Thyroid gland (tissue), 4 donors: ENCODE results near the gene NAALADL2. TPM values are rescaled to one million over a fixed set of nuclear protein-coding genes. Genes with fewer than 3 reads are reported as not detected.

Experiments
- DNase-seq, 2 donors: peaks; one replicate each; pipeline ENCODE4 v3.0.0-alpha.2; 2019
- H3K27ac ChIP-seq, 3 donors: fragments of 200-600 bp; sonication (generic); 1 replicate in 2 of 3; 2 replicates in 1 of 3; pipeline ENCODE4 v1.5.1; 2016 to 2019; ENCODE audit warnings: mild to moderate bottlenecking in 1 of 3, moderate library complexity in 1 of 3
- H3K27me3 ChIP-seq: fragments of 200-600 bp; sonication (generic); one replicate; pipeline ENCODE4 v1.5.1; 2019
- H3K36me3 ChIP-seq, 2 donors: fragments of 200-600 bp; sonication (generic); one replicate each; pipeline ENCODE4 v1.5.1; 2016 to 2019
- H3K4me1 ChIP-seq, 2 donors: fragments of 200-600 bp; sonication (generic); one replicate each; pipeline ENCODE4 v1.5.1; 2017 to 2019
- H3K4me3 ChIP-seq, 3 donors: fragments of 200-600 bp; sonication (generic); replicated peaks in 1 of 3; 1 replicate in 2 of 3; 2 replicates in 1 of 3; pipeline ENCODE4 v1.5.1; 2016; ENCODE audit warnings: mild to moderate bottlenecking in 1 of 3
- H3K9me3 ChIP-seq: fragments of 200-600 bp; sonication (generic); one replicate; pipeline ENCODE4 v1.5.1; 2017
- CTCF ChIP-seq, 6 experiments: fragments of 200-600 bp in 3 of 6; fragments of 450-650 bp in 3 of 6; sonication (generic) in 3 of 6; IDR thresholded peaks; one replicate each; pipeline ENCODE4 v1.5.1; 2016 to 2019; ENCODE audit warnings: antibody characterized with exemption in 6 of 6, mild to moderate bottlenecking in 2 of 6, inconsistent platforms in 1 of 6, moderate library complexity in 1 of 6
- POLR2A ChIP-seq, 2 donors: fragments of 450-650 bp; IDR thresholded peaks; one replicate each; pipeline ENCODE4 v1.6.1; 2017; ENCODE audit warnings: antibody characterized with exemption in 2 of 2, mild to moderate bottlenecking in 2 of 2, moderate library complexity in 1 of 2
- WGBS, 2 donors: methylation state at CpG; one replicate each; pipeline ENCODE4 v1.1.5; 2017; 5-methylcytosine and 5-hydroxymethylcytosine counted together
- intact Hi-C: fragments of 100-400 bp; cut with DNase I; formaldehyde crosslinking; loops from one replicate; pipeline ENCODE4 v1.15.1; 2023
- total RNA-seq, 4 donors: library from RNA; depleted of rRNA; stranded (reverse); fragments of >200 nt; gene quantifications; one replicate each; pipeline ENCODE4 v1.2.3, GENCODE V29; 2016

NAALADL2 gene
- total RNA-seq, 4 donors from 2014 or later, result 7.6 to 14.7 (median 9.0) TPM

- no peak for DNase-seq
- 90 to 100% methylated on average over 1 of the region's 1 CpG for WGBS, 2 donors
- no peak overlapping the region for H3K4me3 ChIP-seq
- no peaks in the 10 kb centered on the region for H3K9me3 ChIP-seq
- H3K27me3 ChIP-seq, result no peaks in the 10 kb centered on the region
- no peaks in the 10 kb centered on the region for H3K4me1 ChIP-seq
- H3K27ac ChIP-seq, result no peak overlapping the region
- intact Hi-C loops, result no loop called here
- no peak for TF ChIP-seq CTCF (IDR thresholded peaks at IDR 0.05)
- TF ChIP-seq POLR2A (IDR thresholded peaks at IDR 0.05), result no peak
- H3K36me3 ChIP-seq, result no peaks in the 10 kb centered on the region
Observed at GRCh38 chr3:175007306-175007705, 148.2 kb downstream of the NAALADL2 start.

GRCh38 chr3:175009295-175009694 is 150.2 kb downstream of the NAALADL2 start:
- no peak for DNase-seq
- TF ChIP-seq POLR2A (IDR thresholded peaks at IDR 0.05), result no peak
- no peak for TF ChIP-seq CTCF (IDR thresholded peaks at IDR 0.05)
- Histone ChIP-seq H3K36me3 (no peaks in the 10 kb centered on the region), H3K9me3 (no peaks in the 10 kb centered on the region), H3K4me3 (no peak overlapping the region), H3K4me1 (no peaks in the 10 kb centered on the region), H3K27ac (no peak overlapping the region), H3K27me3 (no peaks in the 10 kb centered on the region)
- WGBS, 2 donors, result 93 to 97% methylated on average over 2 of the region's 2 CpGs
- intact Hi-C loops, result no loop called here

- Histone ChIP-seq H3K4me3 (no peak overlapping the region), H3K27ac (no peak overlapping the region), H3K9me3 (no peaks in the 10 kb centered on the region), H3K27me3 (no peaks in the 10 kb centered on the region), H3K4me1 (no peaks in the 10 kb centered on the region), H3K36me3 (no peaks in the 10 kb centered on the region)
- TF ChIP-seq POLR2A (IDR thresholded peaks at IDR 0.05) (no peak), CTCF (IDR thresholded peaks at IDR 0.05) (no peak)
- WGBS, 2 donors, result 63 to 65% methylated on average over 6 of the region's 6 CpGs
- intact Hi-C loops, result no loop called here
- no peak for DNase-seq
Observed at GRCh38 chr3:175015056-175015635, 156.0 kb downstream of the NAALADL2 start.

GRCh38 chr3:175018946-175019727 is 160.0 kb downstream of the NAALADL2 start:
- no peak for TF ChIP-seq CTCF (IDR thresholded peaks at IDR 0.05)
- TF ChIP-seq POLR2A (IDR thresholded peaks at IDR 0.05), result no peak
- 72 to 83% methylated on average over 5 of the region's 5 CpGs for WGBS, 2 donors
- intact Hi-C loops, result no loop called here

GRCh38 chr3:175020101-175020500 is 161.0 kb downstream of the NAALADL2 start:
- H3K4me3 ChIP-seq, result no peak overlapping the region
- no peak overlapping the region for H3K27ac ChIP-seq
- no peaks in the 10 kb centered on the region for H3K4me1 ChIP-seq
- DNase-seq, result no peak
- H3K9me3 ChIP-seq, result no peaks in the 10 kb centered on the region
- 95 to 96% methylated on average over 1 of the region's 1 CpG for WGBS, 2 donors
- intact Hi-C loops, result no loop called here
- no peaks in the 10 kb centered on the region for H3K27me3 ChIP-seq
- no peak for TF ChIP-seq CTCF (IDR thresholded peaks at IDR 0.05)
- no peak for TF ChIP-seq POLR2A (IDR thresholded peaks at IDR 0.05)
- no peaks in the 10 kb centered on the region for H3K36me3 ChIP-seq

More at GRCh38 chr3:175018946-175019727, 160.0 kb downstream of the NAALADL2 start:
- no peak for DNase-seq
- Histone ChIP-seq H3K27ac (no peak overlapping the region), H3K4me3 (no peak overlapping the region), H3K27me3 (no peaks in the 10 kb centered on the region), H3K4me1 (no peaks in the 10 kb centered on the region), H3K9me3 (no peaks in the 10 kb centered on the region), H3K36me3 (no peaks in the 10 kb centered on the region)
